Epithelial cell of esophagus (primary cell): Measurements from ENCODE around the gene ABCB1.

ENCODE experiments used
- DNase-seq: peaks from one replicate; pipeline ENCODE4 v3.0.0; 2010; ENCODE audit warnings: low read depth
- H3K4me3 ChIP-seq: 2 replicates; pipeline ENCODE4 v1.5.1; 2011; ENCODE audit warnings: mild to moderate bottlenecking, low read length, control low read depth
- TF ChIP-seq, protein P1 (sequence below): IDR thresholded peaks from 2 replicates; pipeline ENCODE4 v1.5.1; 2011; ENCODE audit warnings: low read depth, mild to moderate bottlenecking, low read length, control low read depth, inconsistent platforms; ENCODE audit not compliant: insufficient read depth; ENCODE audit errors: missing control alignments

The ABCB1 gene

GRCh38 chr7:87528730-87529129 is 72.0 kb downstream of the ABCB1 start:
- H3K4me3 ChIP-seq = no peak overlapping the region
- TF ChIP-seq, protein P1, sequence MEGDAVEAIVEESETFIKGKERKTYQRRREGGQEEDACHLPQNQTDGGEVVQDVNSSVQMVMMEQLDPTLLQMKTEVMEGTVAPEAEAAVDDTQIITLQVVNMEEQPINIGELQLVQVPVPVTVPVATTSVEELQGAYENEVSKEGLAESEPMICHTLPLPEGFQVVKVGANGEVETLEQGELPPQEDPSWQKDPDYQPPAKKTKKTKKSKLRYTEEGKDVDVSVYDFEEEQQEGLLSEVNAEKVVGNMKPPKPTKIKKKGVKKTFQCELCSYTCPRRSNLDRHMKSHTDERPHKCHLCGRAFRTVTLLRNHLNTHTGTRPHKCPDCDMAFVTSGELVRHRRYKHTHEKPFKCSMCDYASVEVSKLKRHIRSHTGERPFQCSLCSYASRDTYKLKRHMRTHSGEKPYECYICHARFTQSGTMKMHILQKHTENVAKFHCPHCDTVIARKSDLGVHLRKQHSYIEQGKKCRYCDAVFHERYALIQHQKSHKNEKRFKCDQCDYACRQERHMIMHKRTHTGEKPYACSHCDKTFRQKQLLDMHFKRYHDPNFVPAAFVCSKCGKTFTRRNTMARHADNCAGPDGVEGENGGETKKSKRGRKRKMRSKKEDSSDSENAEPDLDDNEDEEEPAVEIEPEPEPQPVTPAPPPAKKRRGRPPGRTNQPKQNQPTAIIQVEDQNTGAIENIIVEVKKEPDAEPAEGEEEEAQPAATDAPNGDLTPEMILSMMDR = no peak
- no peak for DNase-seq

- DNase-seq = no peak
- TF ChIP-seq, protein P1 = no peak
- no peak overlapping the region for H3K4me3 ChIP-seq
These were observed 81.9 kb downstream of the ABCB1 start for GRCh38 chr7:87518735-87519134.

GRCh38 chr7:87517891-87518290 is 82.8 kb downstream of the ABCB1 start:
- DNase-seq = no peak
- no peak overlapping the region for H3K4me3 ChIP-seq
- TF ChIP-seq, protein P1 = no peak

DNA sequence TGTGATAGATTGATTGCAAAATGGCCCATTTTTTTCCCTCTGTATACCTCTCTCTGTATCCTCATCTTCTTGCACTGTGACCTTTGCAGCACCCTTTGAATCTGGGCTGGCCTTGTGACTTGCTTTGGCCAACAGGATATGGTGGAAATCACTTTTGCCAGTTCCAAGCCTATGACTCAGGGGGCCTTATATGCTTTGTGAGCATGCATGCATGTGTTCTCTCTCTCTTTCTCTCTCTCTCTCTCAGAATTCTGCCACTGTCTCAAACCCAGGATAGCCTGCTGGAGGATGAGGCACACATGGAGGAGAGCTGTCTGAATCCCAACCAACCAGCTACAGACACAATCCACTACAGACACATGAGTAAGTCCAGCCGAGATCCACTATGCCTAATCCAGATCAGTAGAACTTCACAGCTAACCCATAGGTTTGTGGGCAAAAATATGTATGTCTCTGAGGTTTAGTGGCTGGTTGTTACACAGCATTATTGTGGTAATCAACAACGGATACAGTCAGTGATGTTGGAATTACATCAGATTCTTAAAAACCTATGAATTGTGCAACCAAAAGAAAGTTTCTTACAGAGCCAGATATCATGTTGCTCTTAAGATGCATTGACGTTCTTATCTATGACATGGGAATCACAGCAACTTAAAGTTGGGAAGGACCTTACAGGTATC is 83.4 kb downstream of the ABCB1 start:
- H3K4me3 ChIP-seq = no peak overlapping the region
- no peak for DNase-seq
- TF ChIP-seq, protein P1 = no peak

DNA sequence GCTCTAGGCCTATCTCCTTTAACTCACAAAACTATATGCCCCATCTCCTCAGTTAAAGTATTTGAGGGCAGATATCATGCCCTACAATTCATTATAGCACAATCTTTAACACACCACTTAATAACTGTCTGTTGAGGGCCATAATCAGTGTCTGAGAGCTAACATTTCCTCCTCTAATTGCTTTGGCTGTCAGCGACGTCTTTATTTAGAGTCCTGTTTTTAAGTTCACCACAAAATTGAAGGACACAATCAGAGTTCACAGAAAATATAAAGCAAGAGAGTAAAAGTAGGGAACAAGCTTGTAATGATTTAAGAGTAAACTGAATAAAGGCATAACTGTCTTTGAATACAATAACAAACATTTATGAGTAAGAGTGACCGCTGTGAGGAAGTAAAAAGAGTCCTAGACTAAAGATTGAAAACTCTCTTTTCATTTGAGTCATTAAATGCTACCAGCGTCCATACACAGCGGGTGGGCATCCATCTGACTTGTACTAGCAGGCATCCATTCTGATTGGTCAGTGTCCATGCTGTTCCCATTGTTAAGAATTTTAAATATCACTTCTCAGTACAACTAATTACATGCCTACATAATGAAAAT is 86.8 kb downstream of the ABCB1 start:
- no peak for DNase-seq
- TF ChIP-seq, protein P1 = no peak
- H3K4me3 ChIP-seq = no peak overlapping the region

- no peak for DNase-seq
- H3K4me3 ChIP-seq = no peak overlapping the region
- TF ChIP-seq, protein P1 = no peak
These were observed 87.8 kb downstream of the ABCB1 start for GRCh38 chr7:87512906-87513305.

- DNase-seq = no peak
- TF ChIP-seq, protein P1 = no peak
- no peak overlapping the region for H3K4me3 ChIP-seq
These were observed 89.2 kb downstream of the ABCB1 start for GRCh38 chr7:87511510-87511909.
